ENCODE results near the gene CTSZ. TPM values are rescaled to one million over a fixed set of nuclear protein-coding genes. Genes with fewer than 3 reads are reported as not detected.

The CTSZ gene
- total RNA-seq, 4 donors from 2014 or later, result 83.5 to 145 (median 105) TPM

- Histone ChIP-seq H3K27ac (peak overlapping the region; percentile 81 to 96 (median 92)), H3K4me3 (peak overlapping the region; percentile 65 to 89 (median 79)), H3K9me3 (no peaks in the 10 kb centered on the region), H3K36me3 (peaks cover 0 to 28% (median 9%) of the 10 kb centered on the region in 3 donors), H3K4me1 (peaks cover 0 to 56% (median 36%) of the 10 kb centered on the region in 4 donors), H3K27me3 (no peaks in the 10 kb centered on the region)
- DNase-seq (ENCODE audit: low spot score in 2 of 2), result peak in 1 of 2 donors; percentile 6
- TF ChIP-seq POLR2A (IDR thresholded peaks at IDR 0.05), result no peak
- TF ChIP-seq EP300 (IDR thresholded peaks at IDR 0.05), result no peak
- TF ChIP-seq CTCF (IDR thresholded peaks at IDR 0.05), result no peak
- 76 to 83% methylated on average over 3 of the region's 3 CpGs for WGBS, 2 donors
Measured at GRCh38 chr20:59005523-59006166, 1.4 kb downstream of the CTSZ start.

GRCh38 chr20:59004763-59005522 lies 2.1 kb downstream of the CTSZ start:
- TF ChIP-seq POLR2A (IDR thresholded peaks at IDR 0.05) (no peak), CTCF (IDR thresholded peaks at IDR 0.05) (no peak), EP300 (IDR thresholded peaks at IDR 0.05) (peak in 1 of 2 donors; percentile 25)
- H3K27me3 ChIP-seq, result no peaks in the 10 kb centered on the region
- peak overlapping the region in 2 of 4 donors; percentile 73 to 89 for H3K4me3 ChIP-seq
- DNase-seq (ENCODE audit: low spot score in 2 of 2), result peak; percentile 18 to 55
- H3K9me3 ChIP-seq, result no peaks in the 10 kb centered on the region
- 38 to 50% methylated on average over 17 of the region's 17 CpGs for WGBS, 2 donors
- peaks cover 0 to 49% (median 33%) of the 10 kb centered on the region in 4 donors for H3K4me1 ChIP-seq
- H3K27ac ChIP-seq, result peak overlapping the region; percentile 81 to 96 (median 92)
- H3K36me3 ChIP-seq, result peaks cover 0 to 35% (median 9%) of the 10 kb centered on the region in 3 donors

GRCh38 chr20:59004493-59004762 lies 2.6 kb downstream of the CTSZ start:
- Histone ChIP-seq H3K36me3 (peaks cover 0 to 40% (median 9%) of the 10 kb centered on the region in 3 donors), H3K27me3 (no peaks in the 10 kb centered on the region), H3K4me1 (peaks cover 0 to 46% (median 33%) of the 10 kb centered on the region in 4 donors), H3K27ac (peak overlapping the region in 2 of 4 donors; percentile 89 to 96), H3K9me3 (no peaks in the 10 kb centered on the region), H3K4me3 (peak overlapping the region in 2 of 4 donors; percentile 73 to 89)
- peak; percentile 30 to 35 for DNase-seq (ENCODE audit: low spot score in 2 of 2)
- 59 to 68% methylated on average over 4 of the region's 4 CpGs for WGBS, 2 donors
- TF ChIP-seq POLR2A (IDR thresholded peaks at IDR 0.05), result no peak
- no peak for TF ChIP-seq CTCF (IDR thresholded peaks at IDR 0.05)
- TF ChIP-seq EP300 (IDR thresholded peaks at IDR 0.05), result no peak

GRCh38 chr20:59003836-59004492 lies 3.1 kb downstream of the CTSZ start:
- Histone ChIP-seq H3K27me3 (no peaks in the 10 kb centered on the region), H3K36me3 (peaks cover 0 to 44% (median 9%) of the 10 kb centered on the region in 3 donors), H3K27ac (peak overlapping the region in 3 of 4 donors; percentile 50 to 96 (median 89)), H3K4me1 (peaks cover 0 to 46% (median 33%) of the 10 kb centered on the region in 4 donors), H3K9me3 (no peaks in the 10 kb centered on the region), H3K4me3 (peak overlapping the region in 2 of 4 donors; percentile 73 to 89)
- WGBS, 2 donors, result 80 to 82% methylated on average over 16 of the region's 16 CpGs
- no peak for DNase-seq (ENCODE audit: low spot score in 2 of 2)
- TF ChIP-seq CTCF (IDR thresholded peaks at IDR 0.05) (no peak), EP300 (IDR thresholded peaks at IDR 0.05) (no peak), POLR2A (IDR thresholded peaks at IDR 0.05) (no peak)
